Measurements from ENCODE around the gene RNF169.

RNF169 gene

DNA sequence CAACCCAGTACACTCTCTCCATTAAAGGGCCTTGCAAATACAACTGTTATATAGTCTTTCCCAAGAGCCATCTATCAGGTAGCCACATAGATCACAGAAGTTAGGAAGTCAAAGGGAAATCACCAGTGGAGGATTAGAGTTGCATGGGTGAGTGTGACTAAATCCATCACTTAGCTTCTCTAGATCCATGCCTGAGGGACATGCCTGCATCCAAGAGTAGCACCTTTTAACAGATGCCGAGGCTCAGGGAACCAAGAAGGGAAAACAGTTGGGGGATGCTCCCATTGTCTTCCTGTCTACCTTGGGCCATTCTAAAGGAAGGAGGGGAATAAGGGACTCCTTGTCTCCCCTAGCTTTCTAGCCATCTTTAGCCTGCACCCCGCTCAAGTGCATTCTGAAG, 122.4 kb downstream of the RNF169 start:
- no peak for DNase-seq (ENCODE audit: low spot score)

DNA sequence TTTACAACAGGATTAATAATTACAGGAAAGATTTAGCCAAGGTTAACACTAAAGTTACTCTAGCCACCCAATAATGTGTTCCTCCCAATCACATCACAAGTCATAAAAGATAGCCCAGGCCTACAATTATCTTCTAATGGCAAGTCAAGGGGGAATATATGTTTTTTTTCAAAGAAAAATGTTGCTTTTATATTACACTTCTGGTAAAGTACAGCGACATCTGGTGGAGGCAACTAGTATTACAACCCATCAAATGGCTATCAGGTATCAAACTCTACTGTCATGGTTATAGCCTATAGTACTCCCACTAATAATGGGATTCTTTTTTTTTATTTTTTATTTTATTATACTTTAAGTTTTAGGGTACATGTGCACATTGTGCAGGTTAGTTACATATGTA, 128.5 kb downstream of the RNF169 start:
- no peak for DNase-seq (ENCODE audit: low spot score)

All from AG20443 (cell line).